ENCODE measurements around the gene TAS2R42. TPM values are rescaled to one million over a fixed set of nuclear protein-coding genes. Genes with fewer than 3 reads are reported as not detected.
A peak's percentile ranks its signal among the peaks of the same experiment; 100 is the strongest.

The TAS2R42 gene
- total RNA-seq, 4 donors from 2014 or later: not detected

DNA sequence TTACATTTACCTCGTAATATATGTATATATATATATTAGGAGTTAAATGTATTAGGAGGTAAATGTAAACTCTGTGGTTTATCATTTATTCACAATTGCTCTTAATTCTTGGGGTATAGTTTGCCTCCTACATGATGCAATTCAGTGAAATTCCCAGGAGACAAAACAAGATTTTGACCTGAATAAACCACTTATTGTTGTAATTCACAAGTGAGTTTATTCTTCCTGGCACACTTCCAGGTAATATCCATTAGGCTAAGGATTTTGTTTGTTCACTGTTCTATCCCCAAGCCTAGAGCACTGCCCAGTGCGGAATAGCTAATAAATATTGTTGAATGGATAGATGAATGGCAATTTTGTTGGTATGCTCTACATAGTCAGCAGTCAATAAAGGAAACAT lies 12.7 kb downstream of the TAS2R42 start:
- H3K27ac ChIP-seq: no peak overlapping the region
- H3K36me3 ChIP-seq: peaks cover 0 to 4% (median 0%) of the 10 kb centered on the region in 3 donors
- no peak overlapping the region for H3K4me3 ChIP-seq
- no peak for DNase-seq
- 94 to 96% methylated on average over 2 of the region's 2 CpGs for WGBS, 2 donors
- H3K9me3 ChIP-seq: no peaks in the 10 kb centered on the region
- TF ChIP-seq, protein P1, sequence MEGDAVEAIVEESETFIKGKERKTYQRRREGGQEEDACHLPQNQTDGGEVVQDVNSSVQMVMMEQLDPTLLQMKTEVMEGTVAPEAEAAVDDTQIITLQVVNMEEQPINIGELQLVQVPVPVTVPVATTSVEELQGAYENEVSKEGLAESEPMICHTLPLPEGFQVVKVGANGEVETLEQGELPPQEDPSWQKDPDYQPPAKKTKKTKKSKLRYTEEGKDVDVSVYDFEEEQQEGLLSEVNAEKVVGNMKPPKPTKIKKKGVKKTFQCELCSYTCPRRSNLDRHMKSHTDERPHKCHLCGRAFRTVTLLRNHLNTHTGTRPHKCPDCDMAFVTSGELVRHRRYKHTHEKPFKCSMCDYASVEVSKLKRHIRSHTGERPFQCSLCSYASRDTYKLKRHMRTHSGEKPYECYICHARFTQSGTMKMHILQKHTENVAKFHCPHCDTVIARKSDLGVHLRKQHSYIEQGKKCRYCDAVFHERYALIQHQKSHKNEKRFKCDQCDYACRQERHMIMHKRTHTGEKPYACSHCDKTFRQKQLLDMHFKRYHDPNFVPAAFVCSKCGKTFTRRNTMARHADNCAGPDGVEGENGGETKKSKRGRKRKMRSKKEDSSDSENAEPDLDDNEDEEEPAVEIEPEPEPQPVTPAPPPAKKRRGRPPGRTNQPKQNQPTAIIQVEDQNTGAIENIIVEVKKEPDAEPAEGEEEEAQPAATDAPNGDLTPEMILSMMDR (IDR thresholded peaks at IDR 0.05): no peak
- TF ChIP-seq POLR2A (IDR thresholded peaks at IDR 0.05): no peak
- H3K27me3 ChIP-seq: no peaks in the 10 kb centered on the region
- intact Hi-C loops (cut with DNase I): no loop called here
- H3K4me1 ChIP-seq: peaks cover 4 to 35% (median 6%) of the 10 kb centered on the region in 3 donors

DNA sequence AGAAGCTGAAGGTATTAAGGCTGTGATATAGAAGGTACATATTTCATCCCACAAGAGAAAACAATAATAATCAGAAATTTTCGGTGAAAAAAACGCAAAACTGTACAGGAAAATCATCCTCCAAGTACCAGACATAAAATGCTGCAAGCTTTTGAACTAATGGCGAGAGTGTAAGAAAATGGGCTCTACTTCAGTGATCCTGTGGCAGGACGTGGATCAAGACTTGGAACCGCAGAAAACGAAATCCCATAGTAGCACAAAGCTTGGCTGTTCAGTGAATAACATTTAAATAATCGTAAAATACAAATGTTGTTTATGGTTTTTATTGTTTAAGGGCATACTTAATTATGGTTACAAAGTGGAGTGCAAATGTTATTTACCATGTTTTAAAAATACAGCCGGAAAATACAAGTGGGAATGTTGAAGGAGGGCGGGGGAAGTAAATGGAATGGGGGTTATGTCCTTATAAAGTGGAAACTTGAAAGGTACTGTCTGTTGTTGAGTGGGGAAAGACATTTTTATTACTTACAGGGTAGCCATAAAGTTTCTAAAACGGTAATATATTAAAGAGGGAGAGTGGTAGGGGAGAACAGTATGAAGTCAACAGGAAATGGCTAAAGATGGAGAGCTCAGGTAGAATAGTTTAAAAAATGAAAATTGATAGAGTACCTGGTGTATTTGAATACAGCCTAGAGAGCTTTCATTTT lies 14.6 kb downstream of the TAS2R42 start:
- no peak for DNase-seq
- intact Hi-C loops (cut with DNase I): no loop called here
- Histone ChIP-seq H3K9me3 (no peaks in the 10 kb centered on the region), H3K27me3 (no peaks in the 10 kb centered on the region), H3K27ac (peak overlapping the region; percentile 94 to 99 (median 96)), H3K36me3 (peaks cover 0 to 4% (median 0%) of the 10 kb centered on the region in 3 donors), H3K4me1 (peaks cover 6 to 42% (median 6%) of the 10 kb centered on the region in 3 donors), H3K4me3 (peak overlapping the region; percentile 71 to 96 (median 87))
- no peak for TF ChIP-seq POLR2A (IDR thresholded peaks at IDR 0.05)
- 3% methylated on average over 10 of the region's 10 CpGs for WGBS, 2 donors

DNA sequence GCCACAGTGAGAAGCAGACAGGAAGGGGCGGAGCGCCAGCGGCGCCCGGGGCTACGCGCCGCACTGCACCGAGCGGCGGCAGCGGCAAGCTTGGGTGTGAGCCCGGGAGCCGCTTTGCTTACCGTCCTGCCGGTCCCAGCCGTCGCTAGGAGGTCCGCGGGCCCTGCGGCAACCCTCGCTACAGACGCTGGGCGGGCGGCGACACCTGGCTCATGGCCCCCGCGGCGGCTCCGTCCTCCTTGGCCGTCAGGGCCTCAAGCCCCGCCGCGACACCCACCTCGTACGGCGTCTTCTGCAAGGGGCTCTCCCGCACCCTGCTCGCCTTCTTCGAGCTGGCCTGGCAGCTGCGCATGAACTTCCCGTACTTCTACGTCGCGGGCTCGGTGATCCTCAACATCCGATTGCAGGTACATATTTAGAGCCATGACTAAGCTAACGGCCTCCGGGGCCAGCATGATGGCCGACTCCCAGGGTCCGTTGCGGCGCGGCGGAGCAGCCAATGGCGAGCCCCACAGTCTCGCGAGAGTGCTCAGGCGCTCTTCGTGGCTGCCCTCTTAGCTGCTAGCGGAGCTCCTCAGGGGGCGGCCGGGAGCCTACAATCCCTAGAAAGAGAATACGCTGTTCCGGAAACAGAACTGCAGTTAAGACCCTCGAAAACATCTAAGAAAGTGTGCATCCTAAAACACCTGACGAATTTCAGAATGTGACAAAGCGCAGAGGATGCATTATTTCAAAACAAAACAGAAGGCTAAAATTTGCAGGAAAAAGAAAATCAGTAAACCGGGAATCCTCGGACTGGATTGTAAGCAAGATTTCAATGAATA lies 15.4 kb downstream of the TAS2R42 start, which contains the start of gene SMIM10L1:
Gene SMIM10L1, plus strand, starts transcription at position 50 of the 824 bp plus-strand sequence. Its CDS starts 163 bp downstream, at position 213.
- Histone ChIP-seq H3K27me3 (no peaks in the 10 kb centered on the region), H3K36me3 (peaks cover 0 to 4% (median 0%) of the 10 kb centered on the region in 3 donors), H3K27ac (peak within 1 kb of the TSS; percentile 94 to 99 (median 96)), H3K9me3 (no peaks in the 10 kb centered on the region), H3K4me3 (peak within 1 kb of the TSS; percentile 71 to 96 (median 87)), H3K4me1 (peaks cover 6 to 42% (median 6%) of the 10 kb centered on the region in 3 donors)
- DNase-seq: peak; percentile 71
- intact Hi-C loops (cut with DNase I): no loop called here
- 0% methylated on average over 22 to 24 of the region's 70 CpGs for WGBS, 2 donors
- TF ChIP-seq, protein P1 (IDR thresholded peaks at IDR 0.05): peak in 1 of 6 experiments; percentile 3
- peak in 2 of 4 donors; percentile 42 to 68 for TF ChIP-seq POLR2A (IDR thresholded peaks at IDR 0.05)

DNA sequence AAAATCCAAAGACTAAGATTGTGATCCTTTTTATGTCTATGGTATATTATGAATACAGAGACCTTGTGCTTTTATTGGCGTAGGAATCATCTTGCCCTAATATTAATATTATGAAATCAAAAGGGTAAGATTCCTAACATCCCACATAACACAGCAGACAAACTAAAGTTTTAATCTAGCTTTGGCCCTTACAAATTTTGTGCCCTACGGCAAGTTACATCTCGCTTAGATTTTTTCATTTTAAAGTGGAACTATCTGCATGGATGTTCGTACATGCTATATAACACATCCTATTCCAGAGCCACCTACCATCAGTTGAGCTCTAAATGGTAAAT lies 16.0 kb downstream of the TAS2R42 start:
- Histone ChIP-seq H3K9me3 (no peaks in the 10 kb centered on the region), H3K36me3 (peaks cover 0 to 10% (median 0%) of the 10 kb centered on the region in 3 donors), H3K27ac (peak overlapping the region; percentile 94 to 99 (median 96)), H3K4me3 (peak overlapping the region; percentile 71 to 96 (median 87)), H3K27me3 (no peaks in the 10 kb centered on the region), H3K4me1 (peaks cover 6 to 42% (median 6%) of the 10 kb centered on the region in 3 donors)
- WGBS, 2 donors: 2% methylated on average over 4 of the region's 4 CpGs
- intact Hi-C loops (cut with DNase I): no loop called here
- no peak for DNase-seq
- TF ChIP-seq, protein P1 (IDR thresholded peaks at IDR 0.05): no peak
- no peak for TF ChIP-seq POLR2A (IDR thresholded peaks at IDR 0.05)

DNA sequence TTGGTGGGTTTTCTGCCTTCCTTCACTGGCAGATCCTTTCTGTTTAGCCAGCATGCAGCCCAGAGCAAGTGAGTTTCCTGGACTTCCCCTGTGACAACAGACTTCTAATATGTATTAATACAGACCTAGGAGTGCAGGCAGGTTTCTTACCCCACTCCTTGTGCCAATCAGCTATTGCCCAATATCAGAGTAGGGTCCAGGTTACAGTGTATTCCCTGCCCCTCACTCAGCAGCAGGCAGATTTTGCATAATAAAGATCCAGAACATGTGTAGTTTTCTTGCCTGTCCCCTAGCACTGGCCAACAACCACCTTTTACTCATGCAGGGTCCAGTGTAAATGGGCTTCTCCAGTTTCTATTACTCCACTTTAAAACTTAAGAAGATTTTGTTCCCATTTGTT lies 20.4 kb downstream of the TAS2R42 start:
- intact Hi-C loops (cut with DNase I): no loop called here
- no peak overlapping the region for H3K4me3 ChIP-seq
- no peak overlapping the region for H3K27ac ChIP-seq
- TF ChIP-seq POLR2A (IDR thresholded peaks at IDR 0.05): no peak
- TF ChIP-seq, protein P1 (IDR thresholded peaks at IDR 0.05): no peak
- no peak for DNase-seq
- peaks cover 6 to 27% (median 6%) of the 10 kb centered on the region in 3 donors for H3K4me1 ChIP-seq
- no peaks in the 10 kb centered on the region for H3K27me3 ChIP-seq
- H3K9me3 ChIP-seq: no peaks in the 10 kb centered on the region
- H3K36me3 ChIP-seq: peaks cover 0 to 29% (median 0%) of the 10 kb centered on the region in 3 donors

Data from esophagus squamous epithelium (tissue), 5 donors.